SK-N-SH (cell line): Measurements from ENCODE around the gene SH3BP1. TPM values are rescaled to one million over a fixed set of nuclear protein-coding genes. Genes with fewer than 3 reads are reported as not detected.
A peak's percentile ranks its signal among the peaks of the same experiment; 100 is the strongest.

Experiments used
- CTCF ChIA-PET: fragments of 300-600, 350-600 bp; formaldehyde crosslinking; extraction: SDS; loops from one replicate; lab custom pipeline; 2021; lab: Yijun Ruan, JAX
- POLR2A ChIA-PET: fragments of 350-600 bp; sonication (Branson Sonifier 250); formaldehyde crosslinking; extraction: SDS; loops from one replicate; lab custom pipeline; 2020; ENCODE audit warnings: antibody characterized with exemption, inconsistent platforms; lab: Yijun Ruan, JAX
- DNase-seq: peaks from one replicate; pipeline ENCODE4 v3.0.0; 2012
- H2AFZ ChIP-seq: fragments of 200-600 bp; sonication (generic); 2 replicates; pipeline ENCODE4 v1.8.1; 2016; ENCODE audit warnings: antibody characterized with exemption, mild to moderate bottlenecking, low read depth
- H3F3A ChIP-seq: fragments of 200-600 bp; sonication (generic); replicated peaks from 2 replicates; pipeline ENCODE3; 2016; ENCODE audit warnings: antibody characterized with exemption, mild to moderate bottlenecking; ENCODE audit not compliant: insufficient read depth
- H3K27ac ChIP-seq, 2 experiments: fragments of 200-500 bp in 1 of 2; fragments of 200-600 bp in 1 of 2; sonication (Bioruptor generic) in 1 of 2; sonication (generic), shearing (Covaris generic) in 1 of 2; 2 replicates each; pipeline versions ENCODE4 v1.5.1 to v1.6.1; 2014 to 2016; ENCODE audit warnings: low read depth in 2 of 2, inconsistent platforms in 1 of 2, low read length in 1 of 2, mild to moderate bottlenecking in 1 of 2, mixed read lengths in 1 of 2
- H3K27me3 ChIP-seq: fragments of 200-600 bp; sonication (generic), shearing (Covaris generic); 2 replicates; pipeline ENCODE4 v1.6.1; 2016; ENCODE audit warnings: mixed run types; ENCODE audit not compliant: insufficient read depth
- H3K36me3 ChIP-seq, 2 experiments: fragments of 200-500 bp in 1 of 2; fragments of 200-600 bp in 1 of 2; sonication (Bioruptor generic) in 1 of 2; sonication (generic) in 1 of 2; replicated peaks in 1 of 2; 2 replicates each; pipeline versions ENCODE3 to v1.5.1; 2014 to 2016; ENCODE audit warnings: low read length in 1 of 2, mild to moderate bottlenecking in 1 of 2; ENCODE audit not compliant: insufficient read depth in 2 of 2, control insufficient read depth in 1 of 2
- H3K4me1 ChIP-seq, 2 experiments: fragments of 200-500 bp in 1 of 2; fragments of 200-600 bp in 1 of 2; sonication (Bioruptor generic) in 1 of 2; sonication (generic), shearing (Covaris generic) in 1 of 2; 2 replicates each; pipeline versions ENCODE4 v1.5.1 to v1.6.1; 2014 to 2016; ENCODE audit warnings: low read depth in 1 of 2, low read length in 1 of 2, mixed run types in 1 of 2; ENCODE audit not compliant: insufficient read depth in 2 of 2, control insufficient read depth in 1 of 2
- H3K4me2 ChIP-seq: fragments of 200-600 bp; sonication (generic), shearing (Covaris generic); 2 replicates; pipeline ENCODE4 v1.6.1; 2017; ENCODE audit warnings: mixed run types
- H3K4me3 ChIP-seq, 2 experiments: fragments of 200-500 bp in 1 of 2; fragments of 200-600 bp in 1 of 2; sonication (Bioruptor generic) in 1 of 2; sonication (generic), shearing (Covaris generic) in 1 of 2; 2 replicates each; pipeline versions ENCODE4 v1.5.1 to v1.8.1; 2014 to 2016; ENCODE audit warnings: low read depth in 2 of 2, inconsistent platforms in 1 of 2, low read length in 1 of 2, mild to moderate bottlenecking in 1 of 2, mixed read lengths in 1 of 2, moderate library complexity in 1 of 2
- H3K79me2 ChIP-seq: fragments of 200-600 bp; sonication (generic); 2 replicates; pipeline ENCODE4 v1.8.1; 2017; ENCODE audit warnings: mild to moderate bottlenecking; ENCODE audit not compliant: insufficient read depth
- H3K9ac ChIP-seq: fragments of 200-600 bp; sonication (generic); 2 replicates; pipeline ENCODE4 v1.6.1; 2017; ENCODE audit warnings: mixed run types
- H3K9me2 ChIP-seq: fragments of 200-600 bp; sonication (generic); 2 replicates; pipeline ENCODE4 v1.6.1; 2017; ENCODE audit warnings: mixed run types
- H3K9me3 ChIP-seq: fragments of 200-600 bp; sonication (generic); 2 replicates; pipeline ENCODE4 v1.6.1; 2017; ENCODE audit warnings: mixed run types, mild to moderate bottlenecking, moderate library complexity
- H4K20me1 ChIP-seq: fragments of 200-600 bp; sonication (generic); 2 replicates; pipeline ENCODE4 v1.6.1; 2017; ENCODE audit warnings: mild to moderate bottlenecking, mixed run types; ENCODE audit not compliant: insufficient read depth
- FOSL2 ChIP-seq: IDR thresholded peaks from 2 replicates; pipeline ENCODE4 v1.4.0; 2012; ENCODE audit warnings: low read depth, mild to moderate bottlenecking, moderate library complexity, borderline replicate concordance
- MXI1 ChIP-seq: IDR thresholded peaks from 2 replicates; pipeline ENCODE4 v1.6.1; 2012; ENCODE audit warnings: mild to moderate bottlenecking, low read depth, low read length, improper control_type of control experiment
- NRF1 ChIP-seq: IDR thresholded peaks from 2 replicates; pipeline ENCODE4 v1.6.1; 2012; ENCODE audit warnings: low read depth, mild to moderate bottlenecking, low read length
- TAF1 ChIP-seq: IDR thresholded peaks from 2 replicates; pipeline ENCODE4 v1.6.1; 2012; ENCODE audit warnings: low read depth, mild to moderate bottlenecking, low read length, moderate library complexity, borderline replicate concordance
- YY1 ChIP-seq: IDR thresholded peaks from 2 replicates; pipeline ENCODE4 v1.4.0; 2012; ENCODE audit warnings: low read depth, mild to moderate bottlenecking
- WGBS: methylation state at CpG from one replicate; pipeline ENCODE4 v1.1.6; 2017; ENCODE audit warnings: low lambda C conversion rate; 5-methylcytosine and 5-hydroxymethylcytosine counted together
- polyA plus RNA-seq, 3 experiments: library from polyadenylated mRNA; depleted of rRNA; stranded (reverse); fragments of >200 nt; gene quantifications; 2 replicates each; pipeline ENCODE4 v1.2.3, GENCODE V29; 2012

The SH3BP1 gene
- polyA plus RNA-seq, 1 of the 3 experiments (the other 2 are of a cell fraction), result 8.9 TPM

GRCh38 chr22:37639771-37640590 is 512 bp downstream of the SH3BP1 start:
- Histone ChIP-seq H3K4me2 (peak overlapping the region; percentile 98), H3K27ac (peak overlapping the region in 1 of 2 experiments; percentile 68; a peak in 2 of 4 replicates), H3K9me2 (no peaks in the 10 kb centered on the region), H4K20me1 (0 out of 2 replicates have a peak, but pooled peaks cover 4% of the 10 kb centered on the region), H3K36me3 (peaks cover 4 to 6% of the 10 kb centered on the region in 2 experiments), H3K9ac (peak overlapping the region; percentile 73), H3K9me3 (no peaks in the 10 kb centered on the region), H3K27me3 (no peaks in the 10 kb centered on the region), H2AFZ (peak overlapping the region; percentile 82; the same call in 1 of the 2 replicates), H3K4me3 (peak overlapping the region; percentile 66 to 77), H3F3A (peaks cover 4% of the 10 kb centered on the region), H3K79me2 (peaks cover 7% of the 10 kb centered on the region; the same call in 1 of the 2 replicates), H3K4me1 (peaks cover 7 to 46% of the 10 kb centered on the region in 2 experiments; a peak in 3 of 4 replicates)
- peak; percentile 77 for DNase-seq
- ChIA-PET POLR2A (interaction anchor here (0.5 kb wide), 1 partner anchor 12 kb away, joined by 4 read pairs; no protein-coding TSS in a partner anchor), CTCF (interaction anchor here (1.0 to 34.3 kb wide), 5 partner anchors 13 to 177 kb away, joined by 3 to 898 read pairs (median 3); partner anchors contain the start of genes LGALS1, NOL12 and PDXP)
- no peak for TF ChIP-seq NRF1
- no peak for TF ChIP-seq MXI1
- no peak for TF ChIP-seq FOSL2
- WGBS, result 4% methylated on average over 11 of the region's 27 CpGs

GRCh38 chr22:37640591-37641560 is 1.4 kb downstream of the SH3BP1 start:
- peak overlapping the region; percentile 66 to 77 for H3K4me3 ChIP-seq
- H3K27me3 ChIP-seq, result no peaks in the 10 kb centered on the region
- WGBS, result 90% methylated on average over 15 of the region's 24 CpGs
- H3K36me3 ChIP-seq, result peaks cover 4 to 8% of the 10 kb centered on the region in 2 experiments
- H4K20me1 ChIP-seq, result 0 out of 2 replicates have a peak, but pooled peaks cover 4% of the 10 kb centered on the region
- no peak overlapping the region for H2AFZ ChIP-seq
- H3K4me2 ChIP-seq, result peak overlapping the region; percentile 98
- H3K27ac ChIP-seq, result peak overlapping the region in 1 of 2 experiments; percentile 44; a peak in 1 of 4 replicates
- ChIA-PET CTCF (interaction anchor here (1.1 to 34.3 kb wide), 7 partner anchors 11 to 177 kb away, joined by 3 to 898 read pairs (median 45); partner anchors contain the start of genes LGALS1, NOL12, PDXP and TRIOBP), POLR2A (interaction anchor here (2.7 kb wide), 1 partner anchor 17 kb away, joined by 21 read pairs; the partner anchor contains the start of gene PDXP)
- H3K9me3 ChIP-seq, result no peaks in the 10 kb centered on the region
- peaks cover 4 to 41% of the 10 kb centered on the region in 2 experiments; a peak in 2 of 4 replicates for H3K4me1 ChIP-seq
- H3K9ac ChIP-seq, result peak overlapping the region; percentile 73; the same call in 1 of the 2 replicates
- no peaks in the 10 kb centered on the region for H3K9me2 ChIP-seq
- H3F3A ChIP-seq, result peaks cover 4% of the 10 kb centered on the region
- no peak for DNase-seq
- TF ChIP-seq YY1 (no peak), NRF1 (no peak), TAF1 (no peak)
- H3K79me2 ChIP-seq, result peaks cover 7% of the 10 kb centered on the region; the same call in 1 of the 2 replicates
